ENCODE data around the gene FAAH.

GRCh38 chr1:46411010-46411405, 16.9 kb downstream of the FAAH start:
- TF ChIP-seq POLR2A (IDR thresholded peaks at IDR 0.05), result no peak
- no peak for TF ChIP-seq CTCF (IDR thresholded peaks at IDR 0.05)

All from esophagus squamous epithelium (tissue), 4 donors.